ENCODE measurements around the gene ADGRA3.

ADGRA3 gene

GRCh38 chr4:22372986-22373385 is 142.9 kb downstream of the ADGRA3 start:
- no peak for DNase-seq (ENCODE audit: low read depth, low spot score)

GRCh38 chr4:22369901-22370562 is 145.8 kb downstream of the ADGRA3 start:
- DNase-seq (ENCODE audit: low read depth, low spot score), result no peak

GRCh38 chr4:22363787-22364186 is 152.1 kb downstream of the ADGRA3 start:
- DNase-seq (ENCODE audit: low read depth, low spot score), result no peak

- no peak for DNase-seq (ENCODE audit: low read depth, low spot score)
These were observed 152.8 kb downstream of the ADGRA3 start for GRCh38 chr4:22363036-22363435.

GRCh38 chr4:22356987-22357596 is 158.8 kb downstream of the ADGRA3 start:
- DNase-seq (ENCODE audit: low read depth, low spot score), result no peak

- DNase-seq (ENCODE audit: low read depth, low spot score), result no peak
These were observed 167.5 kb downstream of the ADGRA3 start for GRCh38 chr4:22348410-22348809.

- no peak for DNase-seq (ENCODE audit: low read depth, low spot score)
These were observed 170.2 kb downstream of the ADGRA3 start for GRCh38 chr4:22345678-22346077.

GRCh38 chr4:22345055-22345454 is 170.8 kb downstream of the ADGRA3 start:
- DNase-seq (ENCODE audit: low read depth, low spot score), result no peak

GRCh38 chr4:22343606-22344005 is 172.3 kb downstream of the ADGRA3 start:
- DNase-seq (ENCODE audit: low read depth, low spot score), result no peak

GRCh38 chr4:22339491-22339890 is 176.4 kb downstream of the ADGRA3 start:
- DNase-seq (ENCODE audit: low read depth, low spot score), result no peak

GRCh38 chr4:22338796-22339195 is 177.1 kb downstream of the ADGRA3 start:
- DNase-seq (ENCODE audit: low read depth, low spot score), result no peak
